Caco-2 (cell line): ENCODE measurements around the gene ELK1. TPM values are rescaled to one million over a fixed set of nuclear protein-coding genes. Genes with fewer than 3 reads are reported as not detected.

Source experiments
- BruUV-seq: library from RNA; stranded (reverse); fragments of 400-500 nt; replicated peaks from 2 replicates; lab custom pipeline; 2021; lab: Mats Ljungman, UMichigan
- CTCF ChIA-PET: fragments of 300-600 bp; sonication (Branson Sonifier 250); formaldehyde crosslinking; loops from one replicate; lab custom pipeline; 2022; ENCODE audit warnings: antibody characterized with exemption; lab: Charles Lee
- POLR2A ChIA-PET: fragments of 300-600 bp; sonication (Branson Sonifier 250); formaldehyde crosslinking; loops from one replicate; lab custom pipeline; 2022; ENCODE audit warnings: antibody characterized with exemption; lab: Charles Lee
- DNase-seq, 2 experiments: peaks; one replicate each; pipeline versions ENCODE4 v3.0.0 to v3.0.0-alpha.2; 2020 to 2022
- H3K27me3 ChIP-seq: replicated peaks from 2 replicates; pipeline ENCODE4 v1.6.0; 2011; ENCODE audit warnings: low read length; ENCODE audit not compliant: control insufficient read depth, insufficient read depth
- H3K36me3 ChIP-seq: 2 replicates; pipeline ENCODE4 v1.5.1; 2011; ENCODE audit warnings: low read length; ENCODE audit not compliant: control insufficient read depth, insufficient read depth
- H3K4me1 ChIP-seq: fragments of 250-450 bp; sonication (Bioruptor Pico); 2 replicates; pipeline ENCODE4 v1.5.1; 2020; ENCODE audit warnings: mild to moderate bottlenecking
- H3K4me3 ChIP-seq: 2 replicates; pipeline ENCODE4 v1.5.1; 2011; ENCODE audit warnings: low read depth, mild to moderate bottlenecking, control low read depth, low read length
- H3K9me3 ChIP-seq: fragments of 250-450 bp; sonication (Bioruptor Pico); 2 replicates; pipeline ENCODE4 v1.5.1; 2020; ENCODE audit warnings: mild to moderate bottlenecking, moderate library complexity
- H3K27ac Mint-ChIP-seq: one replicate; pipeline ENCODE4 v1.8.0; 2022; ENCODE audit warnings: mixed read lengths; ENCODE audit not compliant: unreplicated experiment
- H3K27me3 Mint-ChIP-seq: one replicate; pipeline ENCODE4 v1.8.0; 2022; ENCODE audit warnings: mixed read lengths; ENCODE audit not compliant: insufficient read depth, unreplicated experiment
- H3K36me3 Mint-ChIP-seq: one replicate; pipeline ENCODE4 v1.8.0; 2022; ENCODE audit warnings: mild to moderate bottlenecking, mixed read lengths; ENCODE audit not compliant: insufficient read depth, unreplicated experiment
- H3K4me1 Mint-ChIP-seq: one replicate; pipeline ENCODE4 v1.8.0; 2022; ENCODE audit warnings: low read depth, mixed read lengths; ENCODE audit not compliant: unreplicated experiment
- H3K4me3 Mint-ChIP-seq: one replicate; pipeline ENCODE4 v1.8.0; 2022; ENCODE audit warnings: mild to moderate bottlenecking, moderate library complexity, mixed read lengths; ENCODE audit not compliant: unreplicated experiment
- H3K9me3 Mint-ChIP-seq: one replicate; pipeline ENCODE4 v1.8.0; 2022; ENCODE audit warnings: mixed read lengths; ENCODE audit not compliant: unreplicated experiment
- CTCF ChIP-seq, 2 experiments: fragments of 200-600 bp in 1 of 2; IDR thresholded peaks; 1 replicate in 1 of 2; 2 replicates in 1 of 2; pipeline versions ENCODE4 v1.5.1 to v1.8.0; 2011 to 2022; ENCODE audit warnings: antibody characterized with exemption in 1 of 2, control low read depth in 1 of 2, inconsistent platforms in 1 of 2, low read depth in 1 of 2, low read length in 1 of 2, mild to moderate bottlenecking in 1 of 2, moderate library complexity in 1 of 2; ENCODE audit not compliant: insufficient read depth in 1 of 2, severe bottlenecking in 1 of 2, unreplicated experiment in 1 of 2
- intact Hi-C: fragments of 100-400 bp; cut with micrococcal nuclease; formaldehyde crosslinking; loops from one replicate; pipeline ENCODE4 v1.10.0; 2022; ENCODE audit not compliant: unreplicated experiment
- total RNA-seq: library from RNA; stranded (reverse); gene quantifications from 2 replicates; pipeline ENCODE4 v1.2.3, GENCODE V29; 2022

The ELK1 gene
- total RNA-seq, 1 experiment from 2014 or later = 29.3 TPM

GRCh38 chrX:47632666-47633065 is 17.7 kb downstream of the ELK1 start:
- BruUV-seq = no TSS peak
- no peaks in the 10 kb centered on the region for H3K4me1 Mint-ChIP-seq
- Histone ChIP-seq H3K9me3 (no peaks in the 10 kb centered on the region), H3K4me3 (no peak overlapping the region), H3K4me1 (no peaks in the 10 kb centered on the region), H3K36me3 (no peaks in the 10 kb centered on the region; the same call in 1 of the 2 replicates), H3K27me3 (no peaks in the 10 kb centered on the region)
- no peak for TF ChIP-seq CTCF (IDR thresholded peaks at IDR 0.05; ENCODE audit: insufficient read depth in 1 of 2, low read depth in 1 of 2, low read length in 1 of 2, severe bottlenecking in 1 of 2, unreplicated experiment in 1 of 2)
- DNase-seq = no peak
- H3K9me3 Mint-ChIP-seq = no peaks in the 10 kb centered on the region
- H3K36me3 Mint-ChIP-seq = peaks cover 12% of the 10 kb centered on the region
- CTCF ChIA-PET = no interaction called here
- no peaks in the 10 kb centered on the region for H3K27me3 Mint-ChIP-seq
- no peak overlapping the region for H3K27ac Mint-ChIP-seq
- POLR2A ChIA-PET = no interaction called here
- no peak overlapping the region for H3K4me3 Mint-ChIP-seq
- intact Hi-C loops = no loop called here

GRCh38 chrX:47631676-47632075 is 18.7 kb downstream of the ELK1 start:
- intact Hi-C loops = no loop called here
- no peak for DNase-seq
- Mint-ChIP-seq H3K4me3 (no peak overlapping the region), H3K9me3 (no peaks in the 10 kb centered on the region), H3K27ac (no peak overlapping the region), H3K4me1 (no peaks in the 10 kb centered on the region), H3K27me3 (no peaks in the 10 kb centered on the region), H3K36me3 (peaks cover 4% of the 10 kb centered on the region)
- H3K36me3 ChIP-seq = no peaks in the 10 kb centered on the region
- H3K9me3 ChIP-seq = no peaks in the 10 kb centered on the region
- no TSS peak for BruUV-seq
- CTCF ChIA-PET = interaction anchor here (1.0 kb wide), 1 partner anchor 123 kb away, joined by 10 read pairs; no protein-coding TSS in a partner anchor
- H3K4me3 ChIP-seq = no peak overlapping the region
- TF ChIP-seq CTCF (IDR thresholded peaks at IDR 0.05; ENCODE audit: insufficient read depth in 1 of 2, low read depth in 1 of 2, low read length in 1 of 2, severe bottlenecking in 1 of 2, unreplicated experiment in 1 of 2) = no peak
- POLR2A ChIA-PET = no interaction called here
- H3K4me1 ChIP-seq = no peaks in the 10 kb centered on the region
- no peaks in the 10 kb centered on the region for H3K27me3 ChIP-seq

GRCh38 chrX:47629419-47630200 is 20.8 kb downstream of the ELK1 start, which contains the start of gene CFP:
Gene CFP, minus strand, starts transcription at chrX:47629930. Its CDS starts 86 bp downstream, at chrX:47629844.
- CTCF ChIA-PET = interaction anchor here (0.5 kb wide), 1 partner anchor 910 kb away, joined by 8 read pairs; the partner anchor contains the start of gene TBC1D25
- Mint-ChIP-seq H3K4me3 (no peak within 1 kb of the TSS), H3K27me3 (no peaks in the 10 kb centered on the region), H3K36me3 (peaks cover 9% of the 10 kb centered on the region), H3K4me1 (no peaks in the 10 kb centered on the region), H3K9me3 (no peaks in the 10 kb centered on the region), H3K27ac (peak within 1 kb of the TSS; percentile 57)
- H3K9me3 ChIP-seq = no peaks in the 10 kb centered on the region
- no peak for DNase-seq
- intact Hi-C loops = loop anchor here (1.0 kb wide), 2 partner anchors 68 to 88 kb away; partner anchors contain the start of gene ARAF
- BruUV-seq = no TSS peak
- no peak within 1 kb of the TSS for H3K4me3 ChIP-seq
- no peaks in the 10 kb centered on the region for H3K36me3 ChIP-seq
- no peaks in the 10 kb centered on the region for H3K4me1 ChIP-seq
- no peaks in the 10 kb centered on the region for H3K27me3 ChIP-seq
- no peak for TF ChIP-seq CTCF (IDR thresholded peaks at IDR 0.05; ENCODE audit: insufficient read depth in 1 of 2, low read depth in 1 of 2, low read length in 1 of 2, severe bottlenecking in 1 of 2, unreplicated experiment in 1 of 2)
- POLR2A ChIA-PET = no interaction called here
